ENCODE results near the gene NYAP1. TPM values are rescaled to one million over a fixed set of nuclear protein-coding genes. Genes with fewer than 3 reads are reported as not detected.
"Not testable (repeated sequence)": the region's sequence is repeated elsewhere in the genome, so short reads cannot be mapped to it uniquely, and the experiment has no call there.

Gene NYAP1
- total RNA-seq, 2 experiments from 2014 or later, result 0.29 to 0.34 TPM

GRCh38 chr7:100447363-100447762 lies 36.4 kb upstream of the NYAP1 start:
- H3K4me3 Mint-ChIP-seq, H3K27me3 Mint-ChIP-seq, H3K9me3 Mint-ChIP-seq, H3K36me3 Mint-ChIP-seq, DNase-seq, H3K27ac Mint-ChIP-seq: not testable (repeated sequence)
- H3K4me1 Mint-ChIP-seq, result peaks cover 18% of the 10 kb centered on the region

- H3K4me3 Mint-ChIP-seq, result no peak overlapping the region
- H3K36me3 Mint-ChIP-seq, result no peaks in the 10 kb centered on the region
- no peaks in the 10 kb centered on the region for H3K9me3 Mint-ChIP-seq
- H3K27me3 Mint-ChIP-seq, result no peaks in the 10 kb centered on the region
- no peak overlapping the region for H3K27ac Mint-ChIP-seq
- peaks cover 16% of the 10 kb centered on the region for H3K4me1 Mint-ChIP-seq
- no peak for DNase-seq
Measured at GRCh38 chr7:100449190-100449795, 34.4 kb upstream of the NYAP1 start.

- Mint-ChIP-seq H3K27ac (no peak overlapping the region), H3K27me3 (no peaks in the 10 kb centered on the region), H3K4me3 (no peak overlapping the region), H3K9me3 (no peaks in the 10 kb centered on the region), H3K4me1 (peaks cover 10% of the 10 kb centered on the region), H3K36me3 (no peaks in the 10 kb centered on the region)
- DNase-seq, result no peak
Measured at GRCh38 chr7:100452513-100452912, 31.2 kb upstream of the NYAP1 start.

- not testable (repeated sequence) for H3K9me3 Mint-ChIP-seq, DNase-seq, H3K4me3 Mint-ChIP-seq, H3K27me3 Mint-ChIP-seq, H3K27ac Mint-ChIP-seq, H3K36me3 Mint-ChIP-seq
- peaks cover 13% of the 10 kb centered on the region for H3K4me1 Mint-ChIP-seq
Measured at GRCh38 chr7:100453854-100454253, 29.9 kb upstream of the NYAP1 start.

- no peak overlapping the region for H3K4me3 Mint-ChIP-seq
- H3K27ac Mint-ChIP-seq, result no peak overlapping the region
- peaks cover 1% of the 10 kb centered on the region for H3K36me3 Mint-ChIP-seq
- no peaks in the 10 kb centered on the region for H3K9me3 Mint-ChIP-seq
- DNase-seq, result no peak
- H3K4me1 Mint-ChIP-seq, result peaks cover 15% of the 10 kb centered on the region
- H3K27me3 Mint-ChIP-seq, result no peaks in the 10 kb centered on the region
Measured at GRCh38 chr7:100455206-100455605, 28.5 kb upstream of the NYAP1 start.

GRCh38 chr7:100456562-100456961 lies 27.2 kb upstream of the NYAP1 start:
- DNase-seq, result no peak
- Mint-ChIP-seq H3K27me3 (no peaks in the 10 kb centered on the region), H3K27ac (no peak overlapping the region), H3K36me3 (peaks cover 1% of the 10 kb centered on the region), H3K4me3 (no peak overlapping the region), H3K9me3 (no peaks in the 10 kb centered on the region), H3K4me1 (peaks cover 12% of the 10 kb centered on the region)

- DNase-seq, result no peak
- no peaks in the 10 kb centered on the region for H3K27me3 Mint-ChIP-seq
- H3K9me3 Mint-ChIP-seq, result no peaks in the 10 kb centered on the region
- peaks cover 1% of the 10 kb centered on the region for H3K36me3 Mint-ChIP-seq
- no peak overlapping the region for H3K27ac Mint-ChIP-seq
- H3K4me1 Mint-ChIP-seq, result peaks cover 12% of the 10 kb centered on the region
- no peak overlapping the region for H3K4me3 Mint-ChIP-seq
Measured at GRCh38 chr7:100457033-100457432, 26.7 kb upstream of the NYAP1 start.

- no peak within 1 kb of the TSS for H3K27ac Mint-ChIP-seq
- no peak within 1 kb of the TSS for H3K4me3 Mint-ChIP-seq
- peaks cover 5% of the 10 kb centered on the region for H3K36me3 Mint-ChIP-seq
- H3K27me3 Mint-ChIP-seq, result no peaks in the 10 kb centered on the region
- H3K4me1 Mint-ChIP-seq, result peaks cover 7% of the 10 kb centered on the region
- no peaks in the 10 kb centered on the region for H3K9me3 Mint-ChIP-seq
- no peak for DNase-seq
Measured at GRCh38 chr7:100464210-100464660, 19.5 kb upstream of the NYAP1 start, which contains the start of gene SPACDR. Gene SPACDR (minus strand): TSS chr7:100464260. CDS start chr7:100464025, 235 bp downstream.

GRCh38 chr7:100464791-100465190 lies 18.9 kb upstream of the NYAP1 start:
- H3K4me3 Mint-ChIP-seq, result no peak overlapping the region
- H3K9me3 Mint-ChIP-seq, result no peaks in the 10 kb centered on the region
- DNase-seq, result no peak
- peaks cover 5% of the 10 kb centered on the region for H3K36me3 Mint-ChIP-seq
- H3K27ac Mint-ChIP-seq, result no peak overlapping the region
- H3K4me1 Mint-ChIP-seq, result peaks cover 8% of the 10 kb centered on the region
- no peaks in the 10 kb centered on the region for H3K27me3 Mint-ChIP-seq

- peaks cover 12% of the 10 kb centered on the region for H3K4me1 Mint-ChIP-seq
- no peak for DNase-seq
- H3K36me3 Mint-ChIP-seq, result peaks cover 5% of the 10 kb centered on the region
- H3K27ac Mint-ChIP-seq, result no peak overlapping the region
- H3K9me3 Mint-ChIP-seq, result no peaks in the 10 kb centered on the region
- H3K27me3 Mint-ChIP-seq, result no peaks in the 10 kb centered on the region
- H3K4me3 Mint-ChIP-seq, result no peak overlapping the region
Measured at GRCh38 chr7:100465299-100465698, 18.4 kb upstream of the NYAP1 start.

- Mint-ChIP-seq H3K9me3 (no peaks in the 10 kb centered on the region), H3K27me3 (no peaks in the 10 kb centered on the region), H3K4me3 (no peak overlapping the region), H3K4me1 (peaks cover 16% of the 10 kb centered on the region), H3K36me3 (peaks cover 5% of the 10 kb centered on the region), H3K27ac (no peak overlapping the region)
- no peak for DNase-seq
Measured at GRCh38 chr7:100465702-100466311, 17.9 kb upstream of the NYAP1 start.

- Mint-ChIP-seq H3K27me3 (no peaks in the 10 kb centered on the region), H3K9me3 (no peaks in the 10 kb centered on the region), H3K27ac (peak overlapping the region; percentile 62), H3K36me3 (peaks cover 5% of the 10 kb centered on the region), H3K4me1 (peaks cover 17% of the 10 kb centered on the region), H3K4me3 (no peak overlapping the region)
- DNase-seq, result no peak
Measured at GRCh38 chr7:100466653-100467605, 16.8 kb upstream of the NYAP1 start.

- Mint-ChIP-seq H3K4me1 (peaks cover 19% of the 10 kb centered on the region), H3K9me3 (no peaks in the 10 kb centered on the region), H3K27me3 (no peaks in the 10 kb centered on the region), H3K27ac (peak overlapping the region; percentile 62), H3K4me3 (no peak overlapping the region), H3K36me3 (peaks cover 6% of the 10 kb centered on the region)
- no peak for DNase-seq
Measured at GRCh38 chr7:100467638-100468373, 15.9 kb upstream of the NYAP1 start.

- H3K36me3 Mint-ChIP-seq, result peaks cover 15% of the 10 kb centered on the region
- H3K4me3 Mint-ChIP-seq, result no peak overlapping the region
- peak overlapping the region; percentile 54 for H3K27ac Mint-ChIP-seq
- H3K27me3 Mint-ChIP-seq, result no peaks in the 10 kb centered on the region
- H3K4me1 Mint-ChIP-seq, result peaks cover 32% of the 10 kb centered on the region
- DNase-seq, result peak; percentile 77
- no peaks in the 10 kb centered on the region for H3K9me3 Mint-ChIP-seq
Measured at GRCh38 chr7:100469227-100470044, 14.3 kb upstream of the NYAP1 start.

All from activated naive CD8-positive, alpha-beta T cell treated with anti-CD3 and anti-CD28 coated beads for 36 hours (primary cell).